Regular cardiac myocyte (primary cell): ENCODE results near the gene MIXL1. TPM values are rescaled to one million over a fixed set of nuclear protein-coding genes. Genes with fewer than 3 reads are reported as not detected.

Source experiments
- total RNA-seq: library from RNA; depleted of rRNA; stranded (reverse); fragments of >200 nt; gene quantifications from 2 replicates; pipeline ENCODE4 v1.2.3, GENCODE V29; 2014

The MIXL1 gene
- not detected in 2 replicates for total RNA-seq

GRCh38 chr1:226223157-226223785, at the start of gene MIXL1:
TSS of gene MIXL1 (plus strand) at chr1:226223664. CDS start at chr1:226223682, 18 bp downstream.

GRCh38 chr1:226186124-226187018, 37.1 kb upstream of the MIXL1 start, which contains the start of gene ACBD3:
TSS of gene ACBD3 (minus strand) at chr1:226186741. CDS start at chr1:226186675, 66 bp downstream.

Other genes with a start within 250 kb of the MIXL1 start
- 29.3 and 38.2 TPM in 2 replicates for gene SDE2, start 224.3 kb upstream of the MIXL1 start, total RNA-seq
- gene H3-3A, start 160.9 kb upstream of the MIXL1 start, total RNA-seq: 85.4 and 165 TPM in 2 replicates
- 95.6 and 109 TPM in 2 replicates for gene ACBD3, start 36.9 kb upstream of the MIXL1 start, total RNA-seq
- 2.8 and 8.4 TPM in 2 replicates for gene LIN9, start 85.5 kb downstream of the MIXL1 start, total RNA-seq
- 47.4 and 160 TPM in 2 replicates for gene PARP1, start 184.4 kb downstream of the MIXL1 start, total RNA-seq